ENCODE results near the gene CD180.
A peak's percentile ranks its signal among the peaks of the same experiment; 100 is the strongest.

Gene CD180

DNA sequence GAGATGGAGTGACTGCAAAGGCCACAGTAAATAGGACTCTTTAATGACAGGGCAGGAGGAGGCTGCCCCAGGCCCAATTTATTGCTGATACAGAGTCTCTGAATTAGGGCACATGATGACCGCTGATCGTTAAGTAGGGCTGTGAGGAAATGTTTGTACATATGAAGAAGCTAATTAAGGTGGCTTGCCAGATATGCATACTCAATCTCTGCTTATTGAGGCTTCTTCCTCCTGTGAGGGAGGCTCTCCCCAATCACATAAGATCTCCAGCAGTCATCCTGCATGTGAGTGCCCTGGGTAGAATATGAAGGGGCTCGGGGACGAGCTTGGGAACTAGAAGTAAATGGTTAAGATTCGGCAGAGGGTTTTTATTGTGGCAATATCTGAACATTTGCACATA, 8.2 kb upstream of the CD180 start:
- no peak for DNase-seq
- peaks cover 0 to 2% (median 0%) of the 10 kb centered on the region in 5 experiments for H3K9me3 ChIP-seq (ENCODE audit: control extremely low read depth in 1 of 5, control insufficient read depth in 4 of 5, insufficient read depth in 2 of 5, low read depth in 1 of 5, low read length in 4 of 5)
- ChIA-PET CTCF (interaction anchor here (0.9 to 17.4 kb wide), 4 partner anchors 13 to 42 kb away, joined by 3 to 374 read pairs (median 11); no protein-coding TSS in a partner anchor), POLR2A (no interaction called here)
- H3K36me3 ChIP-seq (ENCODE audit: control insufficient read depth in 4 of 4, insufficient read depth in 4 of 4, low read length in 3 of 4): no peaks in the 10 kb centered on the region
- H3K27ac ChIP-seq (ENCODE audit: insufficient read depth in 1 of 2, low read depth in 1 of 2, low read length in 2 of 2, poor library complexity in 1 of 2, severe bottlenecking in 2 of 2): no peak overlapping the region
- H3K4me3 ChIP-seq (ENCODE audit: control insufficient read depth in 1 of 7, extremely low read depth in 1 of 7, insufficient read depth in 4 of 7, low read depth in 2 of 7, low read length in 6 of 7): no peak overlapping the region
- H3K4me1 ChIP-seq (ENCODE audit: control extremely low read depth in 1 of 4, control insufficient read depth in 4 of 4, insufficient read depth in 4 of 4, low read length in 3 of 4): peaks cover 28 to 79% (median 59%) of the 10 kb centered on the region in 4 experiments
- WGBS (ENCODE audit: insufficient coverage): 51% methylated on average over 2 of the region's 5 CpGs
- H3K27me3 ChIP-seq (replicated peaks in 2 of 5; ENCODE audit: control insufficient read depth in 4 of 5, insufficient read depth in 5 of 5, low read length in 4 of 5): no peaks in the 10 kb centered on the region

- DNase-seq: peak in 1 of 3 donors; percentile 59
- Histone ChIP-seq H3K27ac (ENCODE audit: insufficient read depth in 1 of 2, low read depth in 1 of 2, low read length in 2 of 2, poor library complexity in 1 of 2, severe bottlenecking in 2 of 2) (no peak overlapping the region), H3K4me1 (ENCODE audit: control extremely low read depth in 1 of 4, control insufficient read depth in 4 of 4, insufficient read depth in 4 of 4, low read length in 3 of 4) (peaks cover 34 to 81% (median 66%) of the 10 kb centered on the region in 4 experiments), H3K36me3 (ENCODE audit: control insufficient read depth in 4 of 4, insufficient read depth in 4 of 4, low read length in 3 of 4) (no peaks in the 10 kb centered on the region), H3K4me3 (ENCODE audit: control insufficient read depth in 1 of 7, extremely low read depth in 1 of 7, insufficient read depth in 4 of 7, low read depth in 2 of 7, low read length in 6 of 7) (no peak overlapping the region), H3K27me3 (replicated peaks in 2 of 5; ENCODE audit: control insufficient read depth in 4 of 5, insufficient read depth in 5 of 5, low read length in 4 of 5) (no peaks in the 10 kb centered on the region), H3K9me3 (ENCODE audit: control extremely low read depth in 1 of 5, control insufficient read depth in 4 of 5, insufficient read depth in 2 of 5, low read depth in 1 of 5, low read length in 4 of 5) (peaks cover 0 to 2% (median 0%) of the 10 kb centered on the region in 5 experiments)
- WGBS (ENCODE audit: insufficient coverage): 10% methylated on average over 2 of the region's 2 CpGs
- ChIA-PET CTCF (interaction anchor here (0.8 to 17.4 kb wide), 2 partner anchors 41 to 53 kb away, joined by 3 to 374 read pairs; no protein-coding TSS in a partner anchor), POLR2A (interaction anchor here (1.7 kb wide), 1 partner anchor 37 kb away, joined by 8 read pairs; no protein-coding TSS in a partner anchor)
Measured at GRCh38 chr5:67203701-67204074, 7.1 kb upstream of the CD180 start.

- 10% methylated on average over 4 of the region's 4 CpGs for WGBS (ENCODE audit: insufficient coverage)
- peaks cover 0 to 2% (median 0%) of the 10 kb centered on the region in 5 experiments for H3K9me3 ChIP-seq (ENCODE audit: control extremely low read depth in 1 of 5, control insufficient read depth in 4 of 5, insufficient read depth in 2 of 5, low read depth in 1 of 5, low read length in 4 of 5)
- H3K36me3 ChIP-seq (ENCODE audit: control insufficient read depth in 4 of 4, insufficient read depth in 4 of 4, low read length in 3 of 4): no peaks in the 10 kb centered on the region
- CTCF ChIA-PET: interaction anchor here (0.6 to 17.4 kb wide), 3 partner anchors 9 to 47 kb away, joined by 4 to 374 read pairs (median 6); no protein-coding TSS in a partner anchor
- POLR2A ChIA-PET: interaction anchor here (1.0 to 1.7 kb wide), 2 partner anchors 21 to 37 kb away, joined by 3 to 8 read pairs; no protein-coding TSS in a partner anchor
- no peak overlapping the region for H3K4me3 ChIP-seq (ENCODE audit: control insufficient read depth in 1 of 7, extremely low read depth in 1 of 7, insufficient read depth in 4 of 7, low read depth in 2 of 7, low read length in 6 of 7)
- no peaks in the 10 kb centered on the region for H3K27me3 ChIP-seq (replicated peaks in 2 of 5; ENCODE audit: control insufficient read depth in 4 of 5, insufficient read depth in 5 of 5, low read length in 4 of 5)
- H3K27ac ChIP-seq (ENCODE audit: insufficient read depth in 1 of 2, low read depth in 1 of 2, low read length in 2 of 2, poor library complexity in 1 of 2, severe bottlenecking in 2 of 2): no peak overlapping the region
- DNase-seq: peak in 2 of 3 donors; percentile 80 to 82
- peaks cover 34 to 74% (median 60%) of the 10 kb centered on the region in 4 experiments for H3K4me1 ChIP-seq (ENCODE audit: control extremely low read depth in 1 of 4, control insufficient read depth in 4 of 4, insufficient read depth in 4 of 4, low read length in 3 of 4)
Measured at GRCh38 chr5:67202828-67203227, 6.2 kb upstream of the CD180 start.

- H3K36me3 ChIP-seq (ENCODE audit: control insufficient read depth in 4 of 4, insufficient read depth in 4 of 4, low read length in 3 of 4): no peaks in the 10 kb centered on the region
- H3K9me3 ChIP-seq (ENCODE audit: control extremely low read depth in 1 of 5, control insufficient read depth in 4 of 5, insufficient read depth in 2 of 5, low read depth in 1 of 5, low read length in 4 of 5): peaks cover 0 to 2% (median 0%) of the 10 kb centered on the region in 5 experiments
- H3K4me1 ChIP-seq (ENCODE audit: control extremely low read depth in 1 of 4, control insufficient read depth in 4 of 4, insufficient read depth in 4 of 4, low read length in 3 of 4): peaks cover 28 to 71% (median 57%) of the 10 kb centered on the region in 4 experiments
- no peak overlapping the region for H3K4me3 ChIP-seq (ENCODE audit: control insufficient read depth in 1 of 7, extremely low read depth in 1 of 7, insufficient read depth in 4 of 7, low read depth in 2 of 7, low read length in 6 of 7)
- WGBS (ENCODE audit: insufficient coverage): 81% methylated on average over 5 of the region's 6 CpGs
- DNase-seq: no peak
- no peak overlapping the region for H3K27ac ChIP-seq (ENCODE audit: insufficient read depth in 1 of 2, low read depth in 1 of 2, low read length in 2 of 2, poor library complexity in 1 of 2, severe bottlenecking in 2 of 2)
- CTCF ChIA-PET: interaction anchor here (1.6 to 17.4 kb wide), 2 partner anchors 9 to 39 kb away, joined by 6 to 374 read pairs; no protein-coding TSS in a partner anchor
- POLR2A ChIA-PET: interaction anchor here (1.0 kb wide), 1 partner anchor 20 kb away, joined by 3 read pairs; no protein-coding TSS in a partner anchor
- H3K27me3 ChIP-seq (replicated peaks in 2 of 5; ENCODE audit: control insufficient read depth in 4 of 5, insufficient read depth in 5 of 5, low read length in 4 of 5): no peaks in the 10 kb centered on the region
Measured at GRCh38 chr5:67201897-67202549, 5.4 kb upstream of the CD180 start.

- Histone ChIP-seq H3K4me1 (ENCODE audit: control extremely low read depth in 1 of 4, control insufficient read depth in 4 of 4, insufficient read depth in 4 of 4, low read length in 3 of 4) (peaks cover 21 to 71% (median 56%) of the 10 kb centered on the region in 4 experiments), H3K36me3 (ENCODE audit: control insufficient read depth in 4 of 4, insufficient read depth in 4 of 4, low read length in 3 of 4) (no peaks in the 10 kb centered on the region), H3K27ac (ENCODE audit: insufficient read depth in 1 of 2, low read depth in 1 of 2, low read length in 2 of 2, poor library complexity in 1 of 2, severe bottlenecking in 2 of 2) (no peak overlapping the region), H3K9me3 (ENCODE audit: control extremely low read depth in 1 of 5, control insufficient read depth in 4 of 5, insufficient read depth in 2 of 5, low read depth in 1 of 5, low read length in 4 of 5) (peaks cover 0 to 2% (median 0%) of the 10 kb centered on the region in 5 experiments), H3K4me3 (ENCODE audit: control insufficient read depth in 1 of 7, extremely low read depth in 1 of 7, insufficient read depth in 4 of 7, low read depth in 2 of 7, low read length in 6 of 7) (no peak overlapping the region), H3K27me3 (replicated peaks in 2 of 5; ENCODE audit: control insufficient read depth in 4 of 5, insufficient read depth in 5 of 5, low read length in 4 of 5) (no peaks in the 10 kb centered on the region)
- CTCF ChIA-PET: interaction anchor here (1.3 to 17.4 kb wide), 2 partner anchors 8 to 38 kb away, joined by 3 to 374 read pairs; no protein-coding TSS in a partner anchor
- no peak for DNase-seq
- no CpG with 5 or more reads among the region's 2 CpGs for WGBS (ENCODE audit: insufficient coverage)
- POLR2A ChIA-PET: no interaction called here
Measured at GRCh38 chr5:67200809-67201562, 4.4 kb upstream of the CD180 start.

GRCh38 chr5:67199859-67200258, 3.3 kb upstream of the CD180 start:
- ChIA-PET POLR2A (no interaction called here), CTCF (interaction anchor here (1.3 to 17.4 kb wide), 2 partner anchors 9 to 37 kb away, joined by 3 to 374 read pairs; no protein-coding TSS in a partner anchor)
- Histone ChIP-seq H3K9me3 (ENCODE audit: control extremely low read depth in 1 of 5, control insufficient read depth in 4 of 5, insufficient read depth in 2 of 5, low read depth in 1 of 5, low read length in 4 of 5) (peaks cover 0 to 2% (median 0%) of the 10 kb centered on the region in 5 experiments), H3K4me3 (ENCODE audit: control insufficient read depth in 1 of 7, extremely low read depth in 1 of 7, insufficient read depth in 4 of 7, low read depth in 2 of 7, low read length in 6 of 7) (no peak overlapping the region), H3K27ac (ENCODE audit: insufficient read depth in 1 of 2, low read depth in 1 of 2, low read length in 2 of 2, poor library complexity in 1 of 2, severe bottlenecking in 2 of 2) (no peak overlapping the region), H3K27me3 (replicated peaks in 2 of 5; ENCODE audit: control insufficient read depth in 4 of 5, insufficient read depth in 5 of 5, low read length in 4 of 5) (no peaks in the 10 kb centered on the region), H3K36me3 (ENCODE audit: control insufficient read depth in 4 of 4, insufficient read depth in 4 of 4, low read length in 3 of 4) (no peaks in the 10 kb centered on the region), H3K4me1 (ENCODE audit: control extremely low read depth in 1 of 4, control insufficient read depth in 4 of 4, insufficient read depth in 4 of 4, low read length in 3 of 4) (peaks cover 21 to 70% (median 55%) of the 10 kb centered on the region in 4 experiments)
- no peak for DNase-seq

All from common myeloid progenitor, CD34-positive (primary cell).